ENCODE data around the gene SOCS4.
A peak's percentile ranks its signal among the peaks of the same experiment; 100 is the strongest.
"Not testable (repeated sequence)": the region's sequence is repeated elsewhere in the genome, so short reads cannot be mapped to it uniquely, and the experiment has no call there.

The SOCS4 gene, protein sequence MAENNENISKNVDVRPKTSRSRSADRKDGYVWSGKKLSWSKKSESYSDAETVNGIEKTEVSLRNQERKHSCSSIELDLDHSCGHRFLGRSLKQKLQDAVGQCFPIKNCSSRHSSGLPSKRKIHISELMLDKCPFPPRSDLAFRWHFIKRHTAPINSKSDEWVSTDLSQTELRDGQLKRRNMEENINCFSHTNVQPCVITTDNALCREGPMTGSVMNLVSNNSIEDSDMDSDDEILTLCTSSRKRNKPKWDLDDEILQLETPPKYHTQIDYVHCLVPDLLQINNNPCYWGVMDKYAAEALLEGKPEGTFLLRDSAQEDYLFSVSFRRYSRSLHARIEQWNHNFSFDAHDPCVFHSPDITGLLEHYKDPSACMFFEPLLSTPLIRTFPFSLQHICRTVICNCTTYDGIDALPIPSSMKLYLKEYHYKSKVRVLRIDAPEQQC

DNA sequence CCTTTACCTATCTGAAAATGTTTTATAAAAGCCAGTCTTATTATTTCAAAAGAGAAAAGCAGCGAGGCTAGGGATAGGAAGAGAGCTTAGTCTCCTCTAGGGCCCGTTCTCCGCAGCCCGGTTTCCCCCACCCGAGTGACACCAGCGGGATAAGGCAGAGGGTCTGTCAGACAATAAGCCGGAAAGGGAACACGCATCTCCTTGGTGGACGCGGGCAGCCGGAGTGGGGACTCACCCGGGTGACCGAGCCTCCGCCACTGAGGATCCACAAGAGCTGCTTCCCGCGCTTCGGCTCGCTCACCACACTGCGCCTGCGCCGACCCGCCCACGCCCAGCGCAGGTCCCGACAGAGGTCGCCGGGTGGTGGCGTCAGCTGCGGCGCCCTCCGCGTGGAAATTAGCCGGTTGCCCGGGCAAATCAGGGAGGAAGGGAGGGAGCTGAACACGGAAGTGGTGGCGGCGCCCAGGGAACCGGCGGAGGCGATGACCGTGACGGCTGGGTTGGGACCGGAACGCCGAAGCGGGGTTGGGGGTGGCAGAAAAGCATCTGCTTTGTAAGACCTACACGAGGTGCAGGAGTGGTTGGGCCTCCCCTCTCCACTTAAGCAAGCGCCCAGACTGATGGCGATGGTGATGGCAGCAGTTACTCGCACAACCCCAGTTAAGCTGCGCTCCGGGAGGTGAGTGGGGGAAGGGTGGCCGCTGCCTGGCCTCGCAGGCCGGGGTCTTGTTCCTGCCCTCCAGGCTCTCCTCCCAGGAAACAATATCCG is at the start of gene SOCS4, which contains the start of gene WDHD1:
Gene SOCS4, plus strand, starts transcription at position 444 of the 769 bp plus-strand sequence. CDS start 15,806 bp downstream, outside the sequence.
Gene WDHD1, minus strand, starts transcription at position 307 of the 769 bp plus-strand sequence. CDS start 312 bp downstream, outside the sequence.
- ATAC-seq (peak; percentile 97), DNase-seq (peak; percentile 99)

DNA sequence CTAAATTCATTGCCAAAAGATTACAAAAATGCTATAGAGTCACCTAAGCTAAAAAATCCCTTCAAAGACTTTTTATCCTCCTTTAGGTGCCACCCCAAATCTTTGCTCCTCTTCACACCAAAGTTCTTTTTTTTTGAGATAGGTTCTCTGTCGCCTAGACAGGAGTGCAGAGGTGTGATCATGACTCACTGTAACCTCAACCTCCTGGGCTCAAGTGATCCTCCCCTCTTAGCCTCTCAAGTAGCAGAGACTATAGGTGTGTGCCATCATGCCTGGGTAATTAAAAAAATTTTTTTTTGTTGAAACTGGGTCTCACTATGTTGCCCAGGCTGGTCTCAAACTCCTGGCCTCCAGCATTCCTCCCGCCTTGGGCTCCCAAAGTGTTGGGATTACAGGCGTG is 48.0 kb upstream of the SOCS4 start:
- no peak for ATAC-seq
- DNase-seq = no peak

DNA sequence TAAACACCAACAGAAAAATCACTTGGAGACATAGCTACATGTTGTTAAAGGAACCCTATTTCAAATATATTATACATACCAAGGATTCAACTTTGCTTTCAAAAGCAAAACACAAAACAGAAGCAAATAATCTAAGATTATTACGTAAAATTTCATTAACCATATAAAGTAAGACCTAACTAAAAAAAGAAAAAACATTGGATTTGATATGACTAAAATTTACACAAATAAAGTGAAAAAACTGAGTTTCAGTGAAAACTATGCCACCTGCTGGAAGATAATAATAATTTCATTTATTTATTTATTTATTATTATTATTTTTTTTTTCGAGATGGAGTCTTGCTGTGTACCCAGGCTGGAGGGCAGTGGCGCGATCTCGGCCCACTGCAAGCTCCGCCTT is 45.3 kb upstream of the SOCS4 start:
- no peak for DNase-seq
- no peak for ATAC-seq

DNA sequence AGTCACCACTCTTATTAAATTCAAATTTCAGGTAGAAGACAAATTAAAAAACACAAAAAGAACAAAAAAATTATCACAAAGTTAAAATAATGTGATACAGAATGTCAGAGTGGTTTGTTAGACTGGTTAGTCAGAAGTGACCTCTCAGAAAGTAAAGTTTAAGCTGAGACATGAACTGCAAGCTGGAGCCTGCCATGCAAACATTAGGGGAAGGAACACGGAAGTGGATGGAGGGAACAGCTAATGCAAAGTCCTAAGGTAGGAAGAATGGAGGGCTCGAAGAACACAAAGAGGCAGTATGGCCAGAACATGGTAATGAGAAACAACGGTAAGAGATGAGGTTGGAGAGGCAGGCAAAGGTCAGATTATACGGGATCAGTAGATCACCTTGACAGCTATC is 41.9 kb upstream of the SOCS4 start:
- ATAC-seq = no peak
- DNase-seq = no peak

DNA sequence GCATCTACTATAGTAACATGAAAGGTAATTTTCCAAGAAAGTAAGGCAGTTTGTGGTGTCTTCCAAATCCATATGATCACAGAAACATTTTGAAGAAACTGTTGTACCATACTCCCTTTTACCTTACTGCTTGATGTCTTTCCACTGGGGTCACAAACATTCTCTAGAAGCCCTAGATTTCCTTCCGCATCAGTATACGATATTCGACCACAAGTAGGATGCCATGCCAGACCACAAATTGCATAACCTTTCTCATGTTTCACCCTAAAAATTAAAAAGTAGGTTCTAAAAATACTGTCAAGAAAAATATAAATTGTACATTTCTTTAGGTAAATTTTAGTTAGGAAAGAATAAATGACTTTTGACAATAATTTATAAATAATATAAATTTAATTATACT is 26.7 kb upstream of the SOCS4 start:
- no peak for ATAC-seq
- DNase-seq = no peak

DNA sequence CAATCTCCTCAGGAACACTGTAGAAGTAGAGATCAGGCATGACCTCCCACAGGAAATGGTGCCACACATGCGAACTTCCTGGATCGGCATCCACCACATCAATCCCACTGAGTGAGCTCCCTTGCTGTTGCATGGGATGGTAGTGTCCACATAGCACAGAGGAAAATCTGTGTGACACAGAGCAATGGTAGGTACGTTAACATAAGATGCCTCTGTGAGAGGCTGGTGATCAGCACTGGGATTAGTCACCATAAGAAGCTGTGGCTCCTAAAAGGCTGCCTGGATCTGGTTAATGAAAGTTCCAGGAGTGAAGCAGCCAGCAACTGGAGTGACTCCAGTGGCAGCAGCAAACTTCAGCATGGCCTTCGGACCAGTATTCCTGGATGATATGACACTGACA is 22.0 kb upstream of the SOCS4 start:
- DNase-seq = no peak
- ATAC-seq = no peak

DNA sequence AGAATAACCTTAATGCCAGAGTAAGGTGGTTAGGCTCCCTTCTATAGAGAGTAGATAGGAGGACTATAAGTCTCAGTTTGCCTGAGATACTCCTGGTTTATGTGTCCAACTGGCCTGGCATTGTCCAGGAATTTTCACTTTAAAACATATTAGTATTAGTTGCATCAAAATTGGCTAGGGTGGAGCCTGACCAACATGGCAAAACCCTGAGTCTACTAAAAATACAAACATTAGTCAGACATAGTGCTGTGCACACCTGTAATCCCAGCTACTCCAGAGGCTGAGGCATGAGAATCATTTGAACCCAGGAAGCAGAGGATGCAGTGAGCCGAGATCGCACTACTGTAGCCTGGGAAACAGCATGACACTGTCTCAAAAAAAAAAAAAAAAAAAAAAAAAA is 12.0 kb upstream of the SOCS4 start:
- ATAC-seq (no peak), DNase-seq (no peak)

DNA sequence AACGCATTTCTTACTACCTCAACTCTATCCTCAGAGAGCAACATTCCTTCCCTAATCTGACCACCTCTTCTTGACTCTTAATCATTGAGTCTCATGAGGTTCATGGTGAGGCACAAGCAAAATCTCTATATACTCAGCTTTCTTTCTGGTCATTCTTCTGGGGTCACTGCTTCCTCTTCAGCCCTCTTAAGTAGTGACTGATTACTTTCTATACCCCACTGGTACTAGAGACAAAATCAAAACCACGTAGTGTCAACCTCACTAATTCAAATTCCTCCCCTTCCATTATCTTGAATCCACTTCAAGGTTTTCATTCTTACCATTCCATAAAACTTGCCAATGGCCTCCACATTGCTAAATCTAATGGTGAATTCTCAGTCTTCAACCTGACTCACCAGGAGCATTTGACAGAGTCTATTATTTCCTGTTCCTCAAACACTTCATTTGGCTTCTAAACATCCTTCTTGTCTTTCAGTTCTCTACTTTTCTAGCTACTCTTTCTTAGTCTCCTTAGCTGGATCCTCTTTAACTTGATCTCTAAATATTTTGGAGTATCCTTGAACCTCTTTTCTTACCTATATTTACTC is 7.0 kb upstream of the SOCS4 start:
- ATAC-seq (no peak), DNase-seq (no peak)

DNA sequence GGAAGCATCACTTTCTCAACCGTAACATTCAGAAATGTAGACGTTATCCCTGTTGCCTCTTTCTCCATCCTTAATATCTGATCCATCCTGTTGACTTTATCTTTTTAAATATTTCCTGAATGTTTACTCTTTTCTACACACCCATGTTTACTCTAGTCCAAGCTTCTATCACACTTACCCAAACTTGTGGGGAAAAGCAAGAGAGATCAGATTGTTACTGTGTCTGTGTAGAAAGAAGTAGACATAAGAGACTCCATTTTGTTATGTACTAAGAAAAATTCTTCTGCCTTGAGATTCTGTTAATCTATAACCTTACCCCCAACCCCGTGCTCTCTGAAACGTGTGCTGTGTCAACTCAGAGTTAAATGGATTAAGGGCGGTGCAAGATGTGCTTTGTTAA is 2.7 kb upstream of the SOCS4 start:
- ATAC-seq, DNase-seq: not testable (repeated sequence)

DNA sequence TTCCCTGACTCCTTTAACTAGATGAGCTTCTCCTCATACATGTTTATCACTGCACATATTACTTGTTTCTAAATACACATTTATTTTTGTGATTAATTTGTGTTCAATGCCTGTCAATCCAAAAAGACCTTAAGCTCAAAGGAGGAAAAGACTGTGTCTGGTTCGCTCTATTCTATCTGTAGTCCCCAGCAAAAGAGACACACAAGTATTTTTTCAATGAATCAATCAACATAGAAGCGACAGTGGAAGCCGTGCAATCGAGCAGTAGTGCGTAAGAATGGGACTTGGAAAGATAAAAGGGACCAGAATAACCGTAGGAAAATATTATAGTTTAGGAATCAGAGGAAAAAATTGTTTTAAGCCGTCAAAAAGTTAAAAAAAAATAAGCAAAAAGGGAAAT is 1.1 kb upstream of the SOCS4 start:
- no peak for DNase-seq
- no peak for ATAC-seq

DNA sequence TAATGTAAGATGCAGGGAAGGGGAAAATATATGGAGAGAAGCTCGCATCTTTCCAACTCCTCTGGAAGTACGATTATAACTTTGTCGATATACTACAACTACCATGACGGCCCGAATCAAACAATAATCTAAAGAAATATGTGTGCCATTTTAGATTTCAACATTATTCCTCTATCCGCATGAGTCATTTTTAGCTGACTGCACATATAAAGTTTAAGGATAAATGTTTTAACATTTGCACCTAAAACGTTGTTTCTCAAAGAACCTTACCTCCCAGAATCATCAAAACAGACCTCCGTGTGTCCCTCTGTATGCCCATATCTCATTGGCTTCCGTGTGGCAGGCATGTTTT is 619 bp upstream of the SOCS4 start:
- no peak for ATAC-seq

DNA sequence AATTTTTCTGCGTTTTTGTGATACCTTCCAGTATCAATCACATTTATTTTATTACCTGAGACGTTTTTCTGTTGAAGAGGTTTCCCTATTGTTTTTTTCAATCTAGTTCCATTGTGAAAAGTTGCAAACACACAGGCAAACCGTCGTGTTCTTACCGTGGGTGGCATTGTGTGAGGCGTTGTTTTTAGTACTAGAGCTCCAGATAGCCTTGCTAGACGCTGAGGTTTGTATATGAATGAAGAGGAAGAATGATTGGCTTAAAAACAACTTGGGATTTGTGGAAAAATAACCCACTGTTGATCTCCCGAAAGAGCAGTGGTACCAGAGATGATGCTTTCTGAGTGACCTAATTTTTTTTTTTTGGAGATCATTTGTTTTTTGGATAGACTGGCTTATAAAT is 1.0 kb downstream of the SOCS4 start:
- no peak for DNase-seq
- no peak for ATAC-seq

More for the DNA sequence above, 619 bp upstream of the SOCS4 start:
- DNase-seq = no peak

DNA sequence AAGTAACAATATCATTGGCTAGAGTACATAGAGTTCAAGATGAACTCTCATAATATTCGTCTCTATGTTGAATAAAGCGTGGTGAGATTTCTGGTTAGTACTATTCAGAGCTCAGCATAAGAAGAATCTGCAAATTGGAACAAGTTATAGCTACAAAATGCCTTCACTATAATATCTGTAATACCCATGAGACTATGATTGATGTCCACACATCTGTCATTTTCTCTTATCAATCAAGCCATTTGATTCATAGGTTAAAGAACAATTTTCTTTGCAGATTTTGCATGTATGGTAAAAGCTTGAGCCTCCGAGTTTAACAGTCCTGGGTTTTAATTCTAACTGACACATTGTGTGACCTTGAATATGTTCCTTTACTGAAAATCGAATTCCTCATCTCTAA is 1.4 kb downstream of the SOCS4 start:
- ATAC-seq (no peak), DNase-seq (no peak)

DNA sequence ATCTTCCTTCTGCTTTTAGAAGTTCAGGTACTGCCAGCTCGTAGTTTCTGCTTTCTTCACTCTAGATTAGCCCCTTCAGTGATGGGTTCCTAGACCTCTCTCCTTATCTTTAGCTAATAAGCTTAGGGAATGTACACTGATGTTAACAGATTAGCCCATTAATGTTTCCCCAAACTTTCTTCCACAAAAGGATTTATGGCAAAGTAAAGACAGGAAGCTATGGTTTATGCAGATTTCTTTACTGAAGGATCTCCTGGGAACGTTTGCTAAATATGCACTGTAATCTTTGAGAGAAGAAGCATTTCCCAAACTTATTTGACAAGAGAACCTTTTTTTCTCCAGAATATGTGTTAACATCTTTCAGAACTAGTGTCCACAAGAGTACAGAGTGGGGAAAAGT is 4.2 kb downstream of the SOCS4 start:
- ATAC-seq (no peak), DNase-seq (no peak)

DNA sequence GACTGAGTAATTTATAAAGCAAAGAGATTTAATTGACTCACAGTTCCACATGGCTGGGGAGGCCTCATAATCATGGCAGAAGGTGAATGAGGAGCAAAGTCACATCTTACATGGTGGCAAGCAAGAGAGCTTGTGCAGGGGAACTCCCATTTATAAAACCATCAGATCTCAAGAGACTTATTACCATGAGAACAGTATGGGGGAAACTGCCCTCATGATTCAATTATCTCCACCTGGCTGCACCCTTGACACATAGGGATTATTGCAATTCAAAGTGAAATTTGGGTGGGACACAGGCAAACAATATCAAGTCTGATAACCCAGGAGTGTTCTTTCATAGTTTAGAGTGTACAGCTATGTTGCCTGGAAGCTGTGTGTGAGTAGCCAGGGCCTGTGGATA is 11.0 kb downstream of the SOCS4 start:
- not testable (repeated sequence) for DNase-seq, ATAC-seq

DNA sequence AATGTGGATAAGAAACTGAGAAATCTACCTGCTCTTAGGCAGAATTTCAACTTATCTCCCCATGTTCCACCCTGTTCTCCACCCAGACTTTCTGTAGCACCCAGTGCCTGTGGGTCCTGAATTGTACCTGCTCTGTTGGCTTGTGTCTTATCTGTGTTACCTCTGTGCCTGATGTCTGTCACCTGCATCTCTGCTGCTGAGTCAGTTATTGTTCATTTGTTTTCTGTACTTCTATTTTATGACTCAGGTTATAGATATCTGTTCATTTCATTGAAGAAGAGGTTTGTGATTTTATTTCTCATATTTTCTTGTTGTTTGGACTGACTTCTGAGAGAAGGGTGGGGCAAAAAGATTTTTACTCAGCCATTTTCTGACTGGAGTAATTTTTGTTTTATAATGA is 11.7 kb downstream of the SOCS4 start:
- DNase-seq (no peak), ATAC-seq (no peak)

DNA sequence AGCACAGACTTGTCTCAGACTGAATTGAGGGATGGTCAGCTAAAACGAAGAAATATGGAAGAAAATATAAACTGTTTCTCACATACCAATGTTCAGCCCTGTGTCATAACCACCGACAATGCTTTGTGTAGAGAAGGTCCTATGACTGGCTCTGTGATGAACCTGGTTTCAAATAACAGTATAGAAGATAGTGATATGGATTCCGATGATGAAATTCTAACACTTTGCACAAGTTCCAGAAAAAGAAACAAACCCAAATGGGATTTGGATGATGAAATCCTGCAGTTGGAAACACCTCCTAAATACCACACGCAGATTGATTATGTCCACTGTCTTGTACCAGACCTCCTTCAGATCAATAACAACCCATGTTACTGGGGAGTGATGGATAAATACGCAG is 16.5 kb downstream of the SOCS4 start:
- ATAC-seq (no peak), DNase-seq (no peak)

DNA sequence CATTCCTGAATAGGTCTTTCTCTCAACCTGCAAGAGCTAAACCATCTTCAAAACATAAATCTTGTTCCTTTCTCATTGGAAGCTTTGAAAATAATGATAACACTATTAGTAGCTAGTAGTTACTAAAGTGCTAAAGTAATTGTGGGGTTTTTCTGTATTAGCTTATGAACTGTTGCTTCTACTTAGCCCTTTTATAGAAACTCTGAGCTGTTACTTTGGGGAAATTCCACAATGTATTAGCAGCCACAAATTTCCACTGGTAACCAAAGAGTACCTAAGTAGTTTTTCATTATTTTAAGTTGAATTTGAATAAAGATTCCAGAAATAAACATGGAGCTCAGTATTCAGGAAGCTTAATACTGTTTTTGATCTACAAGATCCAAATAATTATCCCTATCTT is 18.1 kb downstream of the SOCS4 start:
- ATAC-seq = no peak
- no peak for DNase-seq

DNA sequence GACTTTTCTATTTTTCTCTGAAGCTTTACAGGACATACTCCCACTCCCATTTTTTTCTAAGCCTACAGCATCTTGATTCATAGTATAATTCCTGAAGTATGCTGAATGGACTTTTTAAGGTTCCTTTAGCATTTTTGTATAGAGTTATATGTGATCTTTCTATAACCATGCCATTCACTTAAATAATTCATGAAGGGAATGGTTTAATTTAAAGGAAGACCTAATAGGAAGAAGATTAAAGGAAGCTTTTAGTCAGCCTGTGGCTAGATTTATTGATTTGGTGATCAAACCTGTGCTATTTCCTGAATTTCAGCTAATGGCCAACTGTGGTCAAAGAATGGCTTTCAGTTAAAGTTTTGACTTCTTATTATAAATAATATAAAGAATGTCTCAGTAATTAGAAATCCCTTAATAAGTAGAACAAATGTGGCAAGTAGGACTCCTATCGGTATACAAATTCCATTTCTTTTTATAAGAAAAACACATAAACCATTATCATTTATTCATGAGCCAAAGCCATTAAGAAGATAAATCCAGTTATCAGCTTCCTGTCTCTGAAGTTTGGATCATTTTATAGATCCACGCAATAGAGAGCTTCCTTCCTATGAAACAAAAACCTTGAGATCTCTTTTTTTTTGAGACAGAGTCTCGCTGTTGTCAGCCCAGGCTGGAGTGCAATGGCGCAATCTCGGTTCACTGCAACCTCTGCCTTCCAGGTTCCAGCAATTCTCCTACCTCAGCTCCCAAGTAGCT is 20.4 kb downstream of the SOCS4 start:
- DNase-seq (no peak), ATAC-seq (no peak)

DNA sequence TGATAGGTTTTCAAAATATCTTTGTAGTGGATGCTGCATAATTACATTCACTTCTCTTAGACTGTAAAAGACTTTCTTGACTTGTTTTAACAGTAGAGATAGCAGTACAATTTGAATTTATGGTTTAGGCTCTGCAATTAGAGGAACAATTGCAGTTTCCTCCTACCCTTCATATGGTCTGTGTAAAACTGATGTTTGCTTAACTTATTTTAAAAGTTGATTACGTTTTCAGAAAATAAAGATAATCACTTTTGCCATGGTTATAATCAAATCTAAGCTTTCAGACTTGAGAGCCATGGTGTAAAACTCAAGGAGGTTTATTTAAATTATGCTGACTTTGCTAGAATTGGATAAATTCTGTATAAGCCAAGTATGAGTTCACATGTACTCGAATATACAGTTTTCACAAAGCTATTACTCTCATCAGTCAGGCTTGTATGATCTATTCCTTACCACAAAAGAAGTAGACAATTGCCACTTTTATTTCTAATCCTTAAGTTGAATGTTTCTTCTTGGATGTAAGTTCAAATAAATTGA is 21.9 kb downstream of the SOCS4 start:
- no peak for DNase-seq
- ATAC-seq = no peak

DNA sequence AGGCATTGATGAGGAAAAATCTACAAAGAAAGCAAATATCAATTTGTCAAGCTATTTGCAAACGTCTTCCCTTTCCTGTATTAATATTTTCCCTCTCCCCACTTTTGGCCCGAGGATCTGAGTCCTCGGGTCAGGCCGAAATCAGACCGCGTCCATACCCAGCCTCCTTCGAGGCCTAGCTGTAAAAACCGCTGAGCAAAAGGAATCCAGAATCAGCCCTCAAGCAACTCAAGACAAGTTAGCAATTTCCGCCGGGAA is 24.1 kb downstream of the SOCS4 start:
- DNase-seq (no peak), ATAC-seq (no peak)
